ENCODE measurements around the gene GALNT2. TPM values are rescaled to one million over a fixed set of nuclear protein-coding genes. Genes with fewer than 3 reads are reported as not detected.

The GALNT2 gene
- total RNA-seq, 1 experiment from 2014 or later: 114 TPM

GRCh38 chr1:230189341-230189740 lies 122.3 kb downstream of the GALNT2 start:
- peaks cover 26% of the 10 kb centered on the region for H3K36me3 Mint-ChIP-seq (ENCODE audit: insufficient read depth, unreplicated experiment)
- ChIA-PET POLR2A (no interaction called here), CTCF (interaction anchor here (1.0 kb wide), 1 partner anchor 104 kb away, joined by 3 read pairs; no protein-coding TSS in a partner anchor)
- no peak overlapping the region for H3K4me3 Mint-ChIP-seq (ENCODE audit: unreplicated experiment)
- no peak overlapping the region for H3K27ac Mint-ChIP-seq (ENCODE audit: low read depth, unreplicated experiment)
- peaks cover 5% of the 10 kb centered on the region for H3K9me3 Mint-ChIP-seq (ENCODE audit: unreplicated experiment)
- H3K27me3 Mint-ChIP-seq (ENCODE audit: insufficient read depth, unreplicated experiment): no peaks in the 10 kb centered on the region
- H3K4me1 Mint-ChIP-seq (ENCODE audit: insufficient read depth, unreplicated experiment): peaks cover 29% of the 10 kb centered on the region
- BruUV-seq (replicated peaks): no TSS peak
- no peak for TF ChIP-seq CTCF (IDR thresholded peaks at IDR 0.05; ENCODE audit: unreplicated experiment)
- DNase-seq (ENCODE audit: unreplicated experiment): no peak
- intact Hi-C loops (cut with micrococcal nuclease): loop anchor here (5.0 kb wide), 1 partner anchor 122 kb away; the partner anchor contains the start of gene GALNT2

GRCh38 chr1:230189824-230190223 lies 122.8 kb downstream of the GALNT2 start:
- DNase-seq (ENCODE audit: unreplicated experiment): no peak
- Mint-ChIP-seq H3K4me3 (ENCODE audit: unreplicated experiment) (no peak overlapping the region), H3K27ac (ENCODE audit: low read depth, unreplicated experiment) (no peak overlapping the region), H3K9me3 (ENCODE audit: unreplicated experiment) (no peaks in the 10 kb centered on the region), H3K4me1 (ENCODE audit: insufficient read depth, unreplicated experiment) (peaks cover 29% of the 10 kb centered on the region), H3K36me3 (ENCODE audit: insufficient read depth, unreplicated experiment) (peaks cover 26% of the 10 kb centered on the region), H3K27me3 (ENCODE audit: insufficient read depth, unreplicated experiment) (no peaks in the 10 kb centered on the region)
- no TSS peak for BruUV-seq (replicated peaks)
- TF ChIP-seq CTCF (IDR thresholded peaks at IDR 0.05; ENCODE audit: unreplicated experiment): no peak
- CTCF ChIA-PET: interaction anchor here (0.6 to 1.0 kb wide), 2 partner anchors 104 to 1568 kb away, joined by 3 to 5 read pairs; no protein-coding TSS in a partner anchor
- POLR2A ChIA-PET: no interaction called here
- intact Hi-C loops (cut with micrococcal nuclease): loop anchor here (5.0 kb wide), 1 partner anchor 123 kb away; the partner anchor contains the start of gene GALNT2

- BruUV-seq (replicated peaks): no TSS peak
- intact Hi-C loops (cut with micrococcal nuclease): no loop called here
- Mint-ChIP-seq H3K4me1 (ENCODE audit: insufficient read depth, unreplicated experiment) (peaks cover 16% of the 10 kb centered on the region), H3K9me3 (ENCODE audit: unreplicated experiment) (no peaks in the 10 kb centered on the region), H3K4me3 (ENCODE audit: unreplicated experiment) (no peak overlapping the region), H3K27me3 (ENCODE audit: insufficient read depth, unreplicated experiment) (no peaks in the 10 kb centered on the region), H3K27ac (ENCODE audit: low read depth, unreplicated experiment) (no peak overlapping the region), H3K36me3 (ENCODE audit: insufficient read depth, unreplicated experiment) (peaks cover 25% of the 10 kb centered on the region)
- ChIA-PET POLR2A (interaction anchor here (1.0 to 1.2 kb wide), 2 partner anchors 13 to 19 kb away, joined by 3 read pairs; no protein-coding TSS in a partner anchor), CTCF (interaction anchor here (0.7 kb wide), 1 partner anchor 552 kb away, joined by 4 read pairs; no protein-coding TSS in a partner anchor)
- no peak for DNase-seq (ENCODE audit: unreplicated experiment)
- TF ChIP-seq CTCF (IDR thresholded peaks at IDR 0.05; ENCODE audit: unreplicated experiment): no peak
Measured at GRCh38 chr1:230191079-230191804, 124.2 kb downstream of the GALNT2 start.

GRCh38 chr1:230191855-230192254 lies 124.8 kb downstream of the GALNT2 start:
- intact Hi-C loops (cut with micrococcal nuclease): no loop called here
- no peaks in the 10 kb centered on the region for H3K9me3 Mint-ChIP-seq (ENCODE audit: unreplicated experiment)
- CTCF ChIA-PET: no interaction called here

More at GRCh38 chr1:230191855-230192254, 124.8 kb downstream of the GALNT2 start:
- Mint-ChIP-seq H3K27ac (ENCODE audit: low read depth, unreplicated experiment) (no peak overlapping the region), H3K27me3 (ENCODE audit: insufficient read depth, unreplicated experiment) (no peaks in the 10 kb centered on the region), H3K4me1 (ENCODE audit: insufficient read depth, unreplicated experiment) (peaks cover 11% of the 10 kb centered on the region), H3K4me3 (ENCODE audit: unreplicated experiment) (no peak overlapping the region), H3K36me3 (ENCODE audit: insufficient read depth, unreplicated experiment) (peaks cover 24% of the 10 kb centered on the region)
- BruUV-seq (replicated peaks): no TSS peak
- POLR2A ChIA-PET: interaction anchor here (1.0 to 1.2 kb wide), 2 partner anchors 12 to 19 kb away, joined by 3 read pairs; no protein-coding TSS in a partner anchor
- DNase-seq (ENCODE audit: unreplicated experiment): no peak
- TF ChIP-seq CTCF (IDR thresholded peaks at IDR 0.05; ENCODE audit: unreplicated experiment): no peak
